Measurements from ENCODE around the gene GPR137B.
"Not testable (repeated sequence)": the region's sequence is repeated elsewhere in the genome, so short reads cannot be mapped to it uniquely, and the experiment has no call there.

The GPR137B gene

DNA sequence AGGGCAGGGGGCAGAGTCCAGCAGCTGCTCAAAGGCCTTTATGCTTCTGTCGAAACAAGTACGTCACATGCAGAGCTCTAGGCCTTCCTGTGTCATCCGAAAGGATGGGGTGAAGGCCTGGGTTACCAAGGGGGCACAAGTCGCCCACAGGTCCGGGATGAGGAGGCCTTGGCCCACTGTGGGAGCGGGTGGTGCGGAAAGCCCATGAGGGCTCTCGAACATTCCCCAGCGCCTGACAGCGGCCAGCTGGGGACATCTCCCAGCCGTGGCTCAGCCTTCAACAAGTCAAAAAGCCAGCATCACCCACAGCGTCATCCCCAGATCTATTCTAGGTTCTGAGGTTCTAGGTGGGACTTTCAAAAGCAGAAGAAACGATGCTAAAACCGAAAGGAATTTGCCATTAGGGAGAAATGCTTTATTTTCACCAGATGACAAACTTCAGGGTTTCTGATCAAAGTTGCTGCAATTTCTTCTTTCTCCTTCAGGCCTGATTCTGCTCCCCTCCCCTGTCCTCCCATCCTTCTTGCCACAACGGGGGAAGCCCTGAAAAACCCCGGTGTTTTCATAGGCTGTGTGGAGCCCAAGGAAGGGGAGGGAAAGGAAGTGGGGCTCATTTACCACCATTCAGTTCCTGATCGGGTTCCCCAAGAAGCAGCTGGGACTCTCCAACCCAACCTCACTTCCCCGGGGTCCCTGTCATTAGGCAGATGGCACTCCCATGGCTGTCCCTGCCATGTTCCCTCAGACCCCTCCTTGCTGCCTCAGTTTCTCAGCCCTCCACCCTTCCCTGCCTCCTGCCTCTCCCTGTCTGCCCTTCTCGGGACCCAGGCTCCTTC is 17.6 kb downstream of the GPR137B start:
- no peak for DNase-seq (ENCODE audit: low read depth in 2 of 2)

DNA sequence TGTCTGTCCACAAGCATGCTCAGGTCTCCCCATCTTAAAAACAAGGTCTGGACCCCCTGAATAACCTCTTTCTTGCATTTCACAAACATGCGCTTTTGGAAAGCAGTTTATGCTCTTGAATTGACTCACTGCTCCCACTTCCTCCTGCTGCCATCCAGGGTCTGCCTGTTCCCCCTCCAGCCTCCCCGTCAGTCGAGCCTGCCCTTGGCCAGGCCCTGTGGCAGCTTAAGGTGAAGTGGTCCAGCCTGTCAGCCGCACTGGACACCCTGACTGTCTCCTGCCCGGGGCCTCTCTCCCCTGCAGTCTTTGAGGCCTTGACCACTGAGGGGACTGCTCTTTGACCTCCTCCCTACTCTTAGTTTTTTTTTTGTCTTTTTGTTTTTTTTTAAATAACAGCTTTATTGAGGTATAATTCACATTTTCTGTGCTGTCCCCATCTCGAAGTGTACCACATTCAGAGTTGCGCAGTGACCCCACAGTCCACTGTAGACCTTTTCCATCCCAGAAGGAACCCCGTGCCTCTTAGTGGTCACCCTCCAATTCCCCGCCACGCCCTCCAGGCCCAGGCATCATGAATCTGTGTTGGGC is 18.3 kb downstream of the GPR137B start:
- no peak for DNase-seq (ENCODE audit: low read depth in 2 of 2)

DNA sequence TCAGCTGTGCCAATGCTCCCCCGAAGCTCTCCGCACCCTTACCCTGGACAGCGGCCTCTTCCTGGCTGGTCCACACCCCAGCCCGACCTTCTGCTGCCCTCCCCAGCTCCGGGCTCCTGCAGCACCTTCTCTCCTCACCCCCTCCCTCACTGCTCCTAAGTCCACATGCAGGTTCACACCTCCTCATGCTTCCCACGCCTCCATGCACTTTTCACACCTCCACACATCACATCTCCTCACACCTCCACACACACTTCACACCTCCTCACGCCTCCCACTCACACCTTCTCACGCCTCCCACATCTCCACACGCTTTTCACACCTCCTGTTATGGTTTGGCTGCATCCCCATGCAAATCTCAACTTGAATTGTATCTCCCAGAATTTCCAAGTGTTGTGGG is 18.9 kb downstream of the GPR137B start:
- DNase-seq (ENCODE audit: low read depth in 2 of 2) = no peak

DNA sequence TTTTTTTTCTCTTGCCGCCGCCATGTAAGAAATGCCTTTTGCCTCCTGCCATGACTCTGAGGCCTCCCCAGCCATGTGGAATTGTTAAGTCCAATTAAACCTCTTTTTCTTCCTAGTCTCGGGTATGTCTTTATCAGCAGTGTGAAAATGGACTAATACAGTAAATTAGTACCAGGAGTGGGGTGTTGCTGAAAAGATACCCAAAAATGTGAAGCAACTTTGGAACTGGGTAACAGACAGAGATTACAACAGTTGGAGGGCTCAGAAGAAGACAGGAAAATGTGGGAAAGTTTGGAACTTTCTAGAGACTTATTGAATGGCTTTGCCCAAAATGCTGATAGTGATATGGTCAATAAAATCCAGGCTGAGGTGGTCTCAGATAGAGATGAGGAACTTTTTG is 19.4 kb downstream of the GPR137B start:
- DNase-seq (ENCODE audit: low read depth in 2 of 2) = not testable (repeated sequence)

DNA sequence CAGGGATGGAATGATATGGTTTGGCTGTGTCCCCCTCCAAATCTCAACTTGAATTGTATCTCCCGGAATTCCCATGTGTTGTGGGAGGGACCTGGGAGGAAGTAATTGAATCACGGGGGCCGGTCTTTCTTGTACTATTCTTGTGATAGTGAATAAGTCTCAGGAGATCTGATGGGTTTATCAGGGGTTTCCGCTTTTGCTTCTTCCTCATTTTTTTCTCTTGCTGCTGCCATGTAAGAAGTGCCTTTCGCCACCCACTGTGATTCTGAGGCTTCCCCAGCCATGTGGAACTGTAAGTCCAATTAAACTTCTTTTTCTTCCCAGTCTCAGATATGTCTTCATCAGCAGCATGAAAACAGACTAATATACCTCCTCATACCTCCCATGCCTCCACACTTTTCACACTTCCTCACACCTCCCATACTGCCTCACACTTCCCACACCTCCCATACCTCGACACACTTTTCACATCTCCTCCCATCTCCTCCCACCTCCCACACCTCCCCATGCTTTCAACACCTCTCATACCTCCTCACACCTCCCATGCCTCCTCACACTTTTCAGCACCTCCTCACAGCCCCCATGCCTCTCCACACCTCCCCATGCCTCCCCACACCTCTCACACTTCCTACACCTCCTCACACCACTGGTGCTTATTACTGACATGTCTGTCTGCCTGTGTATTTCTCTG is 21.3 kb downstream of the GPR137B start:
- no peak for DNase-seq (ENCODE audit: low read depth in 2 of 2)

DNA sequence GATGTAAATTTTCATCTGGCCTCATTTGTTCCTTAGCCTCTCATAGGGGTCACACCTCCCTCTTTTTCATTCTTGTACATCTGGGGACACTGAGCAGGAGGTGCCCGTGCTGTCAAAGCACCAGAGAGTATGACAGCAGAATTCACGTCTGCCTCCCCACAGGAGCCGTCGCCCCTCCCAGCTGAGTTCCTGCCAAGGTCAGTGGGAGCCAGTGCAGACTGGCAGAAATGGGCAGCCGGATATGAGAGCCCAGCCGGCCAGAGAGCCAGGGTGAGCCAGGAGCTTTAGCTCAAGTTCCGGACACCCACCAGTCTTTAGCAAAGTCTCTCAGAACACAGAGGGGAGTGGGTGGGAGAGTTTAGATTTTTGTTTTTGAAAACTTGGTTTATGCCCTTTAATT is 21.9 kb downstream of the GPR137B start:
- DNase-seq (ENCODE audit: low read depth in 2 of 2) = no peak

DNA sequence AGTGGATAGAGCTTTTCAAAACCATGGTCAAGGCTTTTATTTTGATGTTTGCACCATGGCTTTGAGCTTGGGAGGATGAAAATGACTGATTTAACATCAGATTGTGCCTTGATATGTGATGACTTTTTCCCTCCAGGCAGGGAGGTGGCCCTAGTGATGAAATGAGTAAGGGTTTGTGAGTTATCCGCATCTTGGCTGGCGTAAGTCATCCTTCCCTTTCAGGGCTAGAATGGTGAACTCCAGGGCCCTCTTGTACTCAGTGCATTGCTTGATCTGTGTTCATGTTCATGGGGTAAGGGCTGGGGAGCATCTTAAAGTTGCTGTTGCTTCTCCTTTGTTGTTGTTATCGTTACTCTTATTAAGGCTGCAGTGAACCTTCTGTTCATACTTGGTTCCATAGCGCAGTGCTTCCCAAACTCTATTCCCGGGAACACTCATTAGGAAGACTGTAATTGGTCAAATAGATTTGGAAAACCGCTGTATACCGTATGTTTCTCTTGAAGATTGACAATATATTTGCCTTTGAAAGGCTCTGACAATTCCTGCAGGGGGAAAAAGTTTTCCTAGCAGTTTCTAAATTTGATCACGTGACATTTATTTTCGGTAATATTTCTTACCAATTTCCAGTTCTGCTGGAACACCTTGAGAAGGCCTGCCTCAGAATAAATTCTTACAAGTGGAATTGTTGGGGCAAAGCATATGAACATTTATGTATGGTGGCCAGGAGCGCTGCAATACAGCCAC is 23.1 kb downstream of the GPR137B start:
- DNase-seq (ENCODE audit: low read depth in 2 of 2) = no peak

DNA sequence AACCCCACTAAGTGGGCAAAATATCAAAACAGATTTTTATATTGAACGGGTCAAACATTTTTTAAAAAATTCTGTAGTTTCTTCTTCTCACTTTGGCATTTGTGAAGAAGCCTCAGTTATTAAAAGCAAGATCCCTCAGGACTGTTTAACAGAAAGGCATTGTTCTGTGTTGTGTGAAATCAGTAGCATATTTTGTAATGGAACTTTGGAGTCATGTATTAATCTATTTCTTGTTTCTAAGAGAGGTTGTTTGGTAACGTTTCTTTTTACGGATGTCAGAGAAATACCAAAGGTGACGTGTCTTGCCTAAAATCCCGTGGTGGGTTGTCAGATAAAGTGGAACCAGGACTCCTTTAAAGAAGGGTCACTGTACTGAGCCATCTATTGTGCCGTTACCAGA is 23.7 kb downstream of the GPR137B start:
- no peak for DNase-seq (ENCODE audit: low read depth in 2 of 2)

DNA sequence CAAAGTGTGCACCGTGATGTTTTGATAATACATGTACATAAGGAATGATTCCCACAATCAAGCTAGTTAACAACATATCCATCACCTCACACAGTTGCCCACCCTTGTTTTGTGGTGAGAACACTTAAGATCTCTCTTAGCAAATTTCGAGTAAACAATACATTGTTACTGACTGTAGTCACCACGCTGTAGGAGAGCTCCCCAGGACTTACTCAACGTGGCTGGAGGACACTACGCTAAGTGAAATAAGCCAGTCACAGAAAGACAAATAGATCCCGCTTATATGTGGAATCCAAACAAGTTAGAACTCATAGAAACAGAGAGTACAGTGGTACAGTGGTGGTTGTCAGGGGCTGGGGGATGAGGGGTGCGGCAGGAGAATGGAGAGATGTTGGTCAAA is 24.8 kb downstream of the GPR137B start:
- DNase-seq (ENCODE audit: low read depth in 2 of 2) = no peak

DNA sequence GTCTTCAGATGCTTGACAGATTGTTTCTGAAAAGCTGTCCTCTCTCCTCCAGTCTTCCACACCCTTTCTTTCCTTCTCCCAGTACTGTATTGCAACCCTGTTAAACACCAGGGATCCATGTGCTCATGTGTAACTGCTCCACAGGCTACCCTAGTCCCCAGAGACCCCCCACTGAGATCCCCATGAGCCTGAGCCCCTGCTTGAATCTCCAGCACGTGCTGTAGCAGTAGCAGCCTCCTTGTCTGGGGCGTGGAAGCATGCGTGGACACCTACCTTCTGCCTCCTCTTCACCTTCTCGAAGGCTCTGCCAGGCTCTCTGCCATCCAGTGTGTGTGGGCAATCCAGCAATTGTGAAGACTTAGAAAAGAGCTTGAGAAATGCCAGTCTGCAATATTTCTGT is 25.2 kb downstream of the GPR137B start:
- no peak for DNase-seq (ENCODE audit: low read depth in 2 of 2)

DNA sequence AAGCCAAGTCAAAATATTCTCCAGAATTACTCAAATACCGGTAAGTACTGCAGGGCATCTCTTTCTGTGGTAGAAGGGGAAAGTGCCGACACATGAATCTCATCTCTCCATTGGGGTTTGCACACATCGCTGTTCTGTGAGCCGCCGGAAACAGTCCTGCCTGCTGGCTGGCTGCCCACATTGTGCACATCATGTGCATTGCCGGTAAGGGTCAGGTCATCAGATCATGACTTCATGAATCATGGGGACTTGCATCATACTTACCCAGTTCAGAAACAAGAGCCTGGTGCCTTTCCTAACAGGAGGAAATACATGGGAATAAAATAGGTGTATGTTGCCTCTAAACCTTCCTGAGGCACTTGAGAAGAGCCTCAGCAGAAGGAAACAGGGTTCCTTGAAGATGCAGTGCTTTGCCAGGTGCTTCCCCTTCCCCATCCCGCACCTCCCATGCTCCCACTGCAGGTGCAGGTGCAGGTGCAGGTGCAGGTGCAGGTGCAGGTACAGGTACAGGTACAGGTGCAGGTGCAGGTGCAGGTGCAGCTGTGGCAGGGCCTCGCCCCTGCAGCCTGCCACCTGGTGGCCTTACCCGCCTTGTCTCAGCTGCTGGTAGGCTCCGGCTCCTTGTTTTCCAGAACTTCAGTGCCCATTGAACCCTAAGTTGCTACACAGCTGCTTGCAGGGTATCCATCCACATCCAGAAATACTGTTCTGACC is 26.5 kb downstream of the GPR137B start:
- DNase-seq (ENCODE audit: low read depth in 2 of 2) = no peak

DNA sequence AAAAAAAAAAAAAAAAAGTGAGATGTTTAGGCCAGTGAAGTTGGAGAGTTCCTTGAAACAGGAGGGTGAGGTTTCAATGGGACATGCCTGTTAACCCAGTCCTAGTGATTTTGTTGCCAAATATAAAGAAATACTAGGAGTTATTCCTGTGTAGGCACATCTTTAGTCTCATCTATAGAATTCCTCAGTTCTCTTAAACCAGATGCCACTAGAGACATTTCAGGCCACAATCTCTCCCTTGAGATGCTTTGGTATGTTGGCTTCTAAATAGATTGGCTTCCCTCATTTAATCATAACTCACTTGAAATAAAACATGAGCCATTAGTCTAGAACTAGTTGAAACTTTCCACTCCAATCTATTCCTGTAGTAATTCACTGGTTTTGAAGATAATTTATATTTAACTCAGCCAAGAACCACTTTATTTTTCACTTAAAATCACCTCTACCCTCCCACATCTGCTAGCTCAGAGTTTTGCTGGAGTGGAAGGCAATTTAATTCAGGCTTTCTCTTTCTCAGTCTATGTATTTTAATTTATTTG is 29.8 kb downstream of the GPR137B start:
- no peak for DNase-seq (ENCODE audit: low read depth in 2 of 2)

DNA sequence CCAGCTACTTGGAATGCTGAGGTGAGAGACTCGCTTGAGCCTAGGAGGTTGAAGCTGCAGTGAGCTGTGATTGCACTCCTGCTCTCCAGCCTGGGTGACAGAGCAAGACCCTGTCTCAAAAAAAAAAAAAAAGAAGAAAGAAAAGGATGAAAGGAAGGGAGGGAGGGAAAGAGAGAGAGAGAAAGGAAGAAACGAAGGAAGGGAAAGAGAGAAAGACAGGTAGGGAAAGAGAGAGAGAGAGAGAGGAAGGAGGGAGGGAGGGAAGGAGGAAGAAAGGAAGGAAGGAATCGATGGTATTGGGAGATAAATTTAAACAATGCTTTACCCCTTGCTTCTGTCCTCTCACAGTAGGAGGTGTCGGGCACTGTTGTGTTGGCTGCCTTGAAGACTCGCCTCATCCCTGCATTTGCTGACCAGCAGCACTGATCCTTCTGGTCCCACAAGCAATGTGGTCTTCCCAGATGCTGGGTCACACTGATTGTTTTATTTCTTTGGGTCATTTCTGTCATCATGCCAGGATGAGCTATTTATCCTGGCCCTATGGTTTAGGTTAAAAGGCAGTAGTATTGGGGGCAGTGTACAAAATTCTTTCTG is 30.9 kb downstream of the GPR137B start:
- DNase-seq (ENCODE audit: low read depth in 2 of 2) = no peak

DNA sequence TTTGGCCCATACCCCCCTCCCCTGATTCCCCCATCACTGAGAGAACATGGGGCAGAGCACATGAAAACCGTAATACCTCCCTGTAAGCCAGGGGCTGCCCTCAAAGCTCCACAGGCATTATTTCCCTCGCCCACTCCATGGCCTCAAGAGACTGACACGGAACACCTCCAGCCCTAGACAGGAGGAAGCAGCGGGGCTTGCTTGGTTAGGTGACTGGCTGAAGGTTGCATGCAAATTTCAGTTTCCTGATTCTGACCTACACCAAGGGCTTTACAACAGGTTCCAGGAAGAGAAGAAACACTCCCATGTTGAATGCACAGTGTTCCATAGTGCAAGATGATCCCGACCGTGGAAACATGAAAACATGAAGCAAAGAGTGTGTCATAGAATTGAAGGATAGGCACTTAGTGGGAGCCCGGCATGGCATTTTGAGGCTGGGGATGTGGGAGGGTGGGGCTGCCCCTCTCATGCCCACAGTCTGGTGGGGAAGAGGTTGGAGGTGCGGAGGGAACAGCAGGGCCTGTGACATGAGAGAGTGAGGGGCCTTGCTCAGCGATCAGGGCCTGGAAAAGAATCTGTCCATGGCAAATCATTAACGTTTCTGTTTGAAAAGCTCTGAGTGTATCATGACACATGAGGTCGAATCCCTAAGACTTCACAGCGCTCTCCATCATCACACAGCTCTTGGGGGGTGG is 33.5 kb downstream of the GPR137B start:
- DNase-seq (ENCODE audit: low read depth in 2 of 2) = no peak

DNA sequence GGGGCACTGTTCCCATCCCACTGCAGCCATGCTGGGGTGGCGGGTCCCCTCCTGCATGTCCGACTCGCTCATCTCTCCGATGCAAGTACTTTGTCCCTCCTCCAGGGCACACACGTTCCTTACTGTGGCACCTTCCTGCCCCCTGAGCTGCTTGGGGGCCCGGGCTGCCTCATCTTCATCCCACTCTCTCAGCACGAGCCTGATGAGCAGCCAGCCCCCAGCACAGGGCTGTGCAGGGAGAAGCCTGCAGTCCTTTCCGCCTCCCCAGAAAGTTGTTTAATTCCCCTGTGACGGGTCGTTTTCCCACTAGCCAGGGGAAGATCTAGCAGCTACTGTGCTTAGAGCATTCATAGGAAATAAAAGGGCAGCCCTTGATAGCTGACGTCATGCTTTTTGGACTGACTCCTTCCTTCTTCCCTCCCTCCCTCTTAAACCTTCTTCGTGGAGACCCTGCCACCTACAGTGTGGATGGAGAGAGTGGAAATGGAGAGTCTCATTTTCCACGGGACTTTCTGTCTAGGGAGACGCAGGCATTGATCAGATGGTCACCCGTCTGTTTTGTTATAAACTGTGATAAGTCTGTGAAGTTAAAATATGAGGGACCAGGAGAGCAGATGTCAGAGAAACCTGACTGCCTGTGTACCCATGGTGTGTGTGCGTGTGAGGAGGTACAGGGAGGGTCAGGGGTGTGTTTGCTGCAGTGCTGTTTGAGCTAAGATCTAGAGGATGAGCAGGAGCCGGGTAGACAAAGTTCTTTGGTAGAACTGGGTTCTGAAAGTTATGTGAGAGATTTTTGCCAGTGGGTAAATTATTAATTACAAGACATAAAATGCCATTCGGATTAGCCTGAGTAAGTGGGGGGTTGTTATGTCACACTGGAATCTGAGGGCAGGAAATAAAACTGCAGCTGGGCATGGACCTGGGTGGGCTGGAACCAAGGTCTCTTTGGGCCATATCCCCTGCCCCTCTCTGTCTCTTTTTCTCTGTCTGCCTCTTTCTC is 34.3 kb downstream of the GPR137B start:
- no peak for DNase-seq (ENCODE audit: low read depth in 2 of 2)

DNA sequence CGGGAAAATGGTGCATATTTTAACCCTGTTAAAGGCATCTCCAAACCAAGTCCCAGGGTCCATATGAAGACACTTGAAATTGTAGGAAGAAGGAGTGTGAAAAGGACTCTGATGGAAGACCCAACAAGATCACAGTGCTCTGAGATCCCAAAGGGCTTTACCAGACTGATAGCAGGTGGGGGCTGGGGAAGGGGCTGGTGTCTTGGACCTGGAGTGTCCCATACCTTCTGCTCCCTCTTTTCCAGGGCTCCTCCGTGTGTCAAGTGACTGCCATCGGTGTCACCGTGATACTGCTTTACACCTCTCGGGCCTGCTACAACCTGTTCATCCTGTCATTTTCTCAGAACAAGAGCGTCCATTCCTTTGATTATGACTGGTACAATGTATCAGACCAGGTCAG is 37.3 kb downstream of the GPR137B start:
- no peak for DNase-seq (ENCODE audit: low read depth in 2 of 2)

DNA sequence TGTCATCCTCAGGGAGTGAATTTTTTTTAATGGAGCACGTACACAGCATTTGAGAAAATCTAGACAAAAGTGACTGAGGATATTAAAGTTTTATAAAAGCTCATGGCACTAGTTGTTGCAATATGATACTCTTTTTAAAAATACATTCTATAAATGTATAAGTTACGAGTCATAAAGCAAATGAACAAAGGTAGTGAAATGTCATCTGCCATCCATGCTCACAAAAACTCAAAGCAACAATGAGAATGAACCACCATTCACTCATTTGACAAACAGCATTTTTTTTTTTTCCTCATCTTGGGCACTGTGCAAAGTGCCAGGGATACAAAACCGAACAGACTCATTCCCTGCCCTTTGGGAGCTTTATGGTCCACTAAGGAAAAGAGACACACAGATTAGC is 38.7 kb downstream of the GPR137B start:
- DNase-seq (ENCODE audit: low read depth in 2 of 2) = no peak

DNA sequence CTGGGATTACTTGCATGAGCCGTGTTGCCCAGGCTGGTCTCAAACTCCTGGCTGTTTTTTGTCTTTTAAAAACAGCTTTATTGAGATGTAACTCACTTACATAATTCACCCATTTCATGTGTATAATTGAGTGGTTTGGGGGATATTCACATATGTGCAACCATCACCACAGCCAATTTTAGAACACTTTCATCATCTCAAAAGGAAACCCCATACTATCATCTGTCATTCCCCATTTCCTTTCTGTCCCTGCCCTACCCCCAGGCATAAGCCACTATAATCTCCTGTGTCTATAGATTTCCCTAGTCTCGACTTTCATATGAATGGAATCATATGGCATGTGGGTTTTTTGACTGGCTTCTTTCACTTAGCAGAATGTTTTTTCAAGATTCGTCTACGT is 43.3 kb downstream of the GPR137B start:
- DNase-seq (ENCODE audit: low read depth in 2 of 2) = no peak

DNA sequence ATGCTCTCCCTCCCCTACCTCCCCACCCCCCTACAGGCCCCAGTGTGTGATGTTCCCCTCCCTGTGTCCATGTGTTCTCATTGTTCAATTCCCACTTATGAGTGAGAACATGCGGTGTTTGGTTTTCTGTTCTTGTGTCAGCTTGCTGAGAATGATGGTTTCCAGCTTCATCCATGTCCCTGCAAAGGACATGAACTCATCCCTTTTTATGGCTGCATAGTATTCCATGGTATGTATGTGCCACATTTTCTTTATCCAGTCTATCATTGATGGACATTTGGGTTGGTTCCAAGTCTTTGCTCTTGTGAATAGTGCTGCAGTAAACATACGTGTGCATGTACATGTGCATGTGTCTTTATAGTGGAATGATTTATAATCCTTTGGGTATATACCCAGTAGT is 44.1 kb downstream of the GPR137B start:
- not testable (repeated sequence) for DNase-seq (ENCODE audit: low read depth in 2 of 2)

All from activated CD8-positive, alpha-beta memory T cell treated with anti-CD3 and anti-CD28 coated beads for 4 hours (primary cell).